ENCODE data around the gene TANC1.

Gene TANC1

DNA sequence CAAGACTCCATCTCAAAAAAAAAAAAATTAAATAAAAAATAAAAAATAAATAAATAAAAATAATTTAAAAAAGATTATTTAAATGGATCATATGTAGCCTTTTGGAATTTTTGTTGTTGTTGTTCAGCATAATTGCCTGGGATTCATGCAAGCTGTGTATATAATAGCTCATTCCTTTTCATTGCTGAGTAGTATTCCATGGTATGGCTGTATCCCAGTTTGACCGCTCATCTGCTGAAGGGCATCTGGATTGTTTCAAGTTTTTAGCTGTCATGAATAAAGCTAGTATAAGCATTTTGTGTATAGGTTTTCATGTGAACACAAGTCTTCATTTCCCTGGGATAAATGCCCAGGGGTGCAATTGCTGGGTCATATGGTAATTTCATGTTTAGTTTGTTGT is 6.4 kb upstream of the TANC1 start:
- DNase-seq (ENCODE audit: low spot score), result no peak

- no peak for DNase-seq (ENCODE audit: low spot score)
These were observed 5.4 kb upstream of the TANC1 start for GRCh38 chr2:158963071-158963470.

- DNase-seq (ENCODE audit: low spot score), result no peak
These were observed 3.3 kb upstream of the TANC1 start for GRCh38 chr2:158965107-158965506.

DNA sequence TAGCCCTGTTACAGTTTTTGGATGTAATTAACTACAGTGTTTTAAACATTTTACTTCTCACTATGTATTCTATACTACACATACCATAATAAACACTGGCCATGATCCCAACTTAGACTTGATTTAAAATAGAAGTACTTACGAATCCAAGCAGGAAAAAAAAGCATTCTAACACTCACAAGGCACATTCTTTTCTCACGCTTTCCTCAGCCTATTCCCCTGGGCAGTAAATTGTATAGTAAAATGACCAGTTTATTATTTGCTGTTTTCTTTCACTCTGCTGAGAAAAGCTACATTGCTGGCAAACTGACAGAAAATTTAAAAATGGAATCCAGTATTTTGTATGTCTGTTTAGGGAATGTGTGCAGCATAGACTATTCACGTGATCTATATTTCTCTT is 2.8 kb upstream of the TANC1 start:
- DNase-seq (ENCODE audit: low spot score), result no peak

GRCh38 chr2:158966312-158966711 is 2.1 kb upstream of the TANC1 start:
- no peak for DNase-seq (ENCODE audit: low spot score)

DNA sequence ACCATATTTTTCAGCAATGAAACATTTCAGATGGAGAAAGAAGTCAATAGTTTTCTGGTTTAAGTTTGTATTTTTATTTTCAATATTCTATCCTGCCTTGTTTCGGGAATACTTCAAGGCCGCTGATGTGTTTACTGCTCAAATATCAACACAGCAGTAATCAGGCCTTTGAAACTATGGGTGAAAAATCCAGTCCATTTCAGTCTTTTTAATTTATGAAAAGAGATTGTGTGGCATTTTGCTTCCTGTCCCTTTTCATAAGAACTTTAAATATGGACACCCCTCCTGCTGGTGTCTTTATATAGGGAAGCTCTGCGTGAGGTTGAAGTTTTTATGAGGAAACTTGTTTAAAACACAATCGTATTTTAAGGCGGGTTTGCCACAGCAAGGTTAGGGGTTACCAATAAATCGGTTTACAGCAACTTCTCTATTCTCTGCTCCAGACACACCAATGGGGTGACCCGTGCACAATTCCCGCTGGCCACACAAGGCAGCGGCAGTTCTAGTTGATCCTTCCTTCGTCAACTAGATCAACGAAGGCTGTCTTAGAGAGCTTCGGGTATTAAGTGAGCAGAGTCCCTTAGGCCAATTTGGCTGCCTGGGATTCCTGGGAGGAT is 1.2 kb upstream of the TANC1 start:
- DNase-seq (ENCODE audit: low spot score), result peak; percentile 38

GRCh38 chr2:158967731-158968395 is 577 bp upstream of the TANC1 start:
- peak; percentile 15 for DNase-seq (ENCODE audit: low spot score)

- DNase-seq (ENCODE audit: low spot score), result no peak
These were observed 798 bp downstream of the TANC1 start for GRCh38 chr2:158969162-158969714.

GRCh38 chr2:158969715-158970240 is 1.3 kb downstream of the TANC1 start:
- peak; percentile 26 for DNase-seq (ENCODE audit: low spot score)

- DNase-seq (ENCODE audit: low spot score), result peak; percentile 6
These were observed 1.9 kb downstream of the TANC1 start for GRCh38 chr2:158970241-158970751.

DNA sequence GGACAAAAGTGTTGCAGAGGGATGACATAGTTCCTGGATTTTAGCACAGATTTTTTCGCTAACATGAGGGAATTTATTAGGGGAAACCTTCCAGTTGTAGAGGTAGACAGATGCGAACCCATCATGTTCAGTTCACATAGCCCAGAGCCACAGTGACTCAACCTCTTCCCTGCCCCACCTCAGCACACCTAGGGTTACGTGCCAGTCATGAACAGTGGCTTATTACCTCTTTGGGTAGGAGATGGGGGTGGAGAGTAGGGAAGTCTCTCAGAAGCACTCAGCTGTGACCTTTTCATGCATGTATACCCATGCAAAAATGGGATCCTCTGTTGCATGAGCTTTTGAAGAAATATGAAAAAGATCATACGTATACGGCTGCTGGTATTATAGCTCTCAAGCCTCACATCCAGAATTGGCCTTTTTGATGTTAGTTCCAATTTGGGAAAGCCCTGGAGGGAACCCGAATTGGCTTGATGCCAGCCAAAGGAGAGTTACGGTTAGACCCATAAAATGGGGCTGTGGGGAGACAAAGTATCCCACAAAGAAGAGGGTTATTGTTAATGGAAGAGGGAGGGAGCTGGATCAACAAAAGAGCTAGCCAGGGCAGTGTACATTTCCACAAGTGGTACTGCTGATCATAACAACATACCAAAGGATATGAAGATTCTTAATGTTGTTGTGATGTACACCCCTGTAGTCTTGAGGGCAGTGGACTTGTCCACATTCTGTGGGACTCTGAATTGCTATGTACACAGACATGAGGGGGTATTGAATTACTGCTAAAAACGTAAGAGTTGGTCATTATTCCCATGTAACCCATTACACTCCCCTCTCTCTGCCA is 4.9 kb downstream of the TANC1 start:
- DNase-seq (ENCODE audit: low spot score), result peak; percentile 44

DNA sequence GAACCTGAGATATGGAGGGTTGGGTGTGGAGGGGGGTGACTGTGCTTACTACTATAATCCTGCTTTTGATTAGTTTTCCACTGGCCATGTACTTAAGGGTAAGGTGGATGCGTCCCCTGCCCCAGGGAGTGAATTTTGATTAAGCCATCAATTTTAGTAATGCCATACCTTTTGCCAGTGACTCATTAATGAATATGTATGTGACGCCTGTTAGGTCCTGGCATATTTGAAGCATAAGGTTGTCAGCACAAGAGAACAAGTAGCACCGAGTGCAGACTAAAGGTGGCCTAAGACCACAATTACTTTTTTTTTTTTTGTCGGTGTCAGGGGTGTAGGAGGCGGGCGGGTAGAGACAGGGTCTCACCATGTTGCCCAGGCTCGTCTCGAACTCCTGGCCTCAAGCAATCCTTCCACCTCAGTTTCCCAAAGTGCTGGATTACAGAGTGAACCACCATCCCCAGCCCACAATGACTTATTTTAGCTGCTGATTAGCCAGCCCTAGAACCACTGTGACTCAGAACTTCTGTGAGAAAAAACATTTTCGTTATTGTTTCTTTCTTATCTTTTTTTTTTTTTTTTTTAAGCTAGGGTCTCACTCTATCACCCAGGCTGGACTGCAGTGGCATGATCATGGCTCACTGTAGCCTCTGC is 7.0 kb downstream of the TANC1 start:
- no peak for DNase-seq (ENCODE audit: low spot score)

DNA sequence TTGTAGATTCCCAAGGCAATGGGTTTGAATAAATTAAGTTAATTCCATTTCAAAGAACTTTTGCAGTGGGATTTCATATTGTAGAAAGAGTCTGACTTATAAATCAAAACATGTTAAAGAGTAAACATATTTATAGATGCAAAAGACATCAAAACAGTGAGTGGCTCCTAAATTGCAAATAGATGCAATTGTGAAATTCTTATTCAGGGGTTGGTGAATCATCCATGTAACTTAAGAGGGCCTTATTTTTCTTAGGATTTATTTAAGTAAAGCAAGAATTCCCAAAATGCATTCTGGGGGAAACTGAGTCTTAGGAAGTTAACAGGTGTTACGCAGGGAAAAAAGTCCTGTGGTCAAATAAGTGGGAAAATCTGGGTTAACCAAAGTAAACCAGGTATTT is 11.3 kb downstream of the TANC1 start:
- no peak for DNase-seq (ENCODE audit: low spot score)

DNA sequence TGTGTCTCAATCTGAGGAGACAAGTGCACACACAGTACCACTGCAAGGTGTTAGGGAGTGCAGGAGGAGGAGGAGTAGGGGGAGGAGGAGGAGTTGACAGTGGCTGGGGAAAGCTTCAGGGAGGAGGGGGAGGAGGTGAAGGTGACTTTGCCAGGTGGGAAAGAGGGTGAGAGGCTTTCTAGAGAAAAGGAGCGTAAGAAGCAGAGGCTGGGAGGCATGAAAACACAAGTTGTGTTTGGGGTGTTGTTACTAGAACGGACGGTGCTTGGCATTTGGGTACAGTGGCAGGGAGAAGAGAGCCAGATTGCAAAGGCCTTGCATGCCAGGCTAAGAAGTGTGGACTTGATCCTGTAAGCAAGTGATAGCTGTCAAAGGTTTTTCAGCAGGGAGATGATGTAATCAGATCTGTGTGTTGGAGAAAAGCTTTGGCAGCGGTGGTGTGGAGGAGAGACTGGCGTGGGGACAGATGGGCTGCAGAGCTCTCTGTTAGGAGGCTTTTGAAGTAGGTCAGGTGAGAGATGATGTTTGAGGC is 16.2 kb downstream of the TANC1 start:
- DNase-seq (ENCODE audit: low spot score), result no peak

DNA sequence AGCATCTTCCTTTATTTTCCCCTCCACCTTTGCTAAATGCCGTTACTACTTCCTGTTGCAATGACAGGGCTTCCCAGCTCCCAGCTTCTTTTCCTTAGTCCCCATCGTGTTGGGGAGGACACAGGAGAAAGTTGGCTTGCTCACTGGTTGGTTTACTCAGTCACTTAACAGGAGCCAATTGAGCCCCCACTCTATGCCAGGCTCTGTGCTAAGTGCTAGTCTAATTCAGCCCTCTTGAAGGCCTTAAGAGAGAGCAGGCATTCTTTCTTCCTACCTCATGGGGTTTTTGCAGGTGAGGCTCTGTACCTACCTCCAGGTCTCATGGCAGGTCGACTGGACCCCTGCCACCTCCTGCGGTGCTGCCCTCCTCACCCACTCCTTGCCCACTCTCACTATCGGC is 20.1 kb downstream of the TANC1 start:
- no peak for DNase-seq (ENCODE audit: low spot score)

DNA sequence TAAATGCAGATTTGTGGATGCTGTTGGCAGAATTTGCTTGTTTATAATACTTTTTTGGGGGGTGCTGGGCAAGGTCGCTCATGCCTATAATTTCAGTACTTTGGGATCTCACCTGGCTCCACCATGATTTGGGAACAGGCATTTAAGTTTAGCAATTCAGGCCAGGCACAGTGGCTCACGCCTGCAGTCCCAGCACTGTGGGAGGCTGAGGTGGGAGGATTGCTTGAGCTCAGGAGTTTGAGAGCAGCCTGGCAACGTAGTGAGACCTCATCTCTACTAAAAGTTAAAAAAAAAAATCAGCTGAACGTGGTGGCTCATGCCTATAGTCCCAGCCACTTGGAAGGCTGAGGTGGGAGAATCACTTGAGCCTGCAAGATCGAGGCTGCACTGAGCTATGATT is 20.7 kb downstream of the TANC1 start:
- no peak for DNase-seq (ENCODE audit: low spot score)

GRCh38 chr2:158990397-158991214 is 22.2 kb downstream of the TANC1 start:
- DNase-seq (ENCODE audit: low spot score), result peak; percentile 24

GRCh38 chr2:158993030-158993429 is 24.6 kb downstream of the TANC1 start:
- DNase-seq (ENCODE audit: low spot score), result no peak

GRCh38 chr2:158993721-158994587 is 25.5 kb downstream of the TANC1 start:
- no peak for DNase-seq (ENCODE audit: low spot score)
